Measurements from ENCODE around the gene CCDC85A.

GRCh38 chr2:56155188-56155587 is 28.6 kb upstream of the CCDC85A start:
- TF ChIP-seq CTCF (IDR thresholded peaks at IDR 0.05) (no peak), POLR2A (IDR thresholded peaks at IDR 0.05) (no peak)

All from esophagus squamous epithelium (tissue), 4 donors.